ENCODE measurements around the gene CACNA1G. TPM values are rescaled to one million over a fixed set of nuclear protein-coding genes. Genes with fewer than 3 reads are reported as not detected.

CACNA1G gene
- polyA plus RNA-seq, 1 donor (not counting 4 experiments of a cell fraction or from before 2014, with no cell fraction given): 0.07 TPM

DNA sequence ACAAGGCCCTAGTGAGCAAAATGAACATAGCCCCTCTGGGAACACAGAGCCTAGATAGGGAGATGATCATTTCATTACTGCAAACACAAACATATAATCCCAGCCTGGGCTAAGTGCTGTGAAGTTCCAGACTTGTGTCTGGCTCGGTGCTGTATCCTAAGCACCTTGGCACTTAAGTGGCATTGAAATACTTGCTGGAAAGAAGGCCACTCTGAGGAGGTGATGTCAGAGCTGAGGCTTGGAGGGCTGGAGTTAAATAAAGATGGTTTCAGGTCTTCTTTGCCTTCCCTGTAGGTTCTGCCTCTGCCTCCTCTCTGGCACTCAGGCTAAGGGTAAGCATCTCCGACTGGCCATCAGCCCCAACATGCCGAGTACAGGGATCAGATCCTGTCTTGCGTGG, 2.4 kb upstream of the CACNA1G start:
- no peak overlapping the region for H3K9ac ChIP-seq (ENCODE audit: control insufficient read depth, extremely low read depth, insufficient read depth, low read length)
- H3K4me2 ChIP-seq (ENCODE audit: control insufficient read depth, extremely low read depth, insufficient read depth, low read depth, low read length): no peak overlapping the region
- no peaks in the 10 kb centered on the region for H3K79me2 ChIP-seq (ENCODE audit: control insufficient read depth, insufficient read depth, low read length)
- FAIRE-seq (no peak), DNase-seq (ENCODE audit: low read depth, low spot score) (no peak)
- peaks cover 10% of the 10 kb centered on the region for H3K4me1 ChIP-seq (ENCODE audit: control insufficient read depth, extremely low read depth, insufficient read depth, low read length)
- H3K27me3 ChIP-seq (ENCODE audit: control insufficient read depth, extremely low read depth, insufficient read depth, low read length): peaks cover 44% of the 10 kb centered on the region
- dilution Hi-C loops (cut with MboI; ENCODE audit: extremely low pct_ligation_motif_present, low sequenced_read_pairs): no loop called here
- H3K4me3 ChIP-seq (ENCODE audit: control insufficient read depth in 2 of 3, extremely low read depth in 1 of 3, insufficient read depth in 2 of 3, low read depth in 1 of 3, low read length in 3 of 3): no peak overlapping the region
- no peaks in the 10 kb centered on the region for H3K9me3 ChIP-seq (ENCODE audit: control insufficient read depth, low read depth, low read length)
- peaks cover 2% of the 10 kb centered on the region for H4K20me1 ChIP-seq (ENCODE audit: control insufficient read depth, extremely low read depth, insufficient read depth, low read length)
- TF ChIP-seq EZH2 (IDR thresholded peaks at IDR 0.05; ENCODE audit: low read length): peak; percentile 39
- TF ChIP-seq, protein P1, sequence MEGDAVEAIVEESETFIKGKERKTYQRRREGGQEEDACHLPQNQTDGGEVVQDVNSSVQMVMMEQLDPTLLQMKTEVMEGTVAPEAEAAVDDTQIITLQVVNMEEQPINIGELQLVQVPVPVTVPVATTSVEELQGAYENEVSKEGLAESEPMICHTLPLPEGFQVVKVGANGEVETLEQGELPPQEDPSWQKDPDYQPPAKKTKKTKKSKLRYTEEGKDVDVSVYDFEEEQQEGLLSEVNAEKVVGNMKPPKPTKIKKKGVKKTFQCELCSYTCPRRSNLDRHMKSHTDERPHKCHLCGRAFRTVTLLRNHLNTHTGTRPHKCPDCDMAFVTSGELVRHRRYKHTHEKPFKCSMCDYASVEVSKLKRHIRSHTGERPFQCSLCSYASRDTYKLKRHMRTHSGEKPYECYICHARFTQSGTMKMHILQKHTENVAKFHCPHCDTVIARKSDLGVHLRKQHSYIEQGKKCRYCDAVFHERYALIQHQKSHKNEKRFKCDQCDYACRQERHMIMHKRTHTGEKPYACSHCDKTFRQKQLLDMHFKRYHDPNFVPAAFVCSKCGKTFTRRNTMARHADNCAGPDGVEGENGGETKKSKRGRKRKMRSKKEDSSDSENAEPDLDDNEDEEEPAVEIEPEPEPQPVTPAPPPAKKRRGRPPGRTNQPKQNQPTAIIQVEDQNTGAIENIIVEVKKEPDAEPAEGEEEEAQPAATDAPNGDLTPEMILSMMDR (optimal IDR thresholded peaks at IDR 0.05 in 1 of 3, IDR thresholded peaks at IDR 0.05 in 1 of 3, conservative IDR thresholded peaks at IDR 0.05 in 1 of 3; ENCODE audit: extremely low read depth in 1 of 3, insufficient read depth in 2 of 3, low read length in 3 of 3): no peak
- H2AFZ ChIP-seq (ENCODE audit: control insufficient read depth, low read length): no peak overlapping the region
- H3K36me3 ChIP-seq (ENCODE audit: control insufficient read depth in 2 of 2, extremely low read depth in 1 of 2, insufficient read depth in 2 of 2, low read length in 2 of 2): peaks cover 0 to 9% of the 10 kb centered on the region in 2 experiments
- no peak overlapping the region for H3K27ac ChIP-seq (ENCODE audit: control insufficient read depth, insufficient read depth, low read length)
- no peaks in the 10 kb centered on the region for H3K9me1 ChIP-seq (ENCODE audit: control insufficient read depth, extremely low read depth, insufficient read depth, low read length)

DNA sequence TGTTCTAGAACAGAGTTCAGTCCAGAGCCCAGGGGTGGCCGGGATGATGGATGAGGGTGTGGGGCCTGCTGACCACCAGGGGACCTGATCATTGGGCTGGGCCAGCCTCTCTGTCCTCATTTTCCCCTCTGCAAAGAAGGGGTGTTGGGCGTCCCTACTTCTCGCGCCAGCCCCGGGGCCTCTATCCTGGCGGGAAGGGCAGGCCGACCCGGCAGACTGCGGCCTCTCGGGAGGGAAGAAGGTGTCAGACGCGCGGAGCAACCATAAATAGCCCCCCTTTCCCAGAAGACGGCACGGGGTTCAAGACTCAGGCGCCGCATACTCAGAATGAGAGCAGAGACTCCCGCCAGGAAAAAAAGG, 2.0 kb upstream of the CACNA1G start:
- no peaks in the 10 kb centered on the region for H3K79me2 ChIP-seq (ENCODE audit: control insufficient read depth, insufficient read depth, low read length)
- no peaks in the 10 kb centered on the region for H3K9me3 ChIP-seq (ENCODE audit: control insufficient read depth, low read depth, low read length)
- H3K4me2 ChIP-seq (ENCODE audit: control insufficient read depth, extremely low read depth, insufficient read depth, low read depth, low read length): no peak overlapping the region
- H2AFZ ChIP-seq (ENCODE audit: control insufficient read depth, low read length): no peak overlapping the region
- dilution Hi-C loops (cut with MboI; ENCODE audit: extremely low pct_ligation_motif_present, low sequenced_read_pairs): no loop called here
- H4K20me1 ChIP-seq (ENCODE audit: control insufficient read depth, extremely low read depth, insufficient read depth, low read length): peaks cover 2% of the 10 kb centered on the region
- H3K4me1 ChIP-seq (ENCODE audit: control insufficient read depth, extremely low read depth, insufficient read depth, low read length): peaks cover 10% of the 10 kb centered on the region
- FAIRE-seq (no peak), DNase-seq (ENCODE audit: low read depth, low spot score) (no peak)
- peaks cover 49% of the 10 kb centered on the region for H3K27me3 ChIP-seq (ENCODE audit: control insufficient read depth, extremely low read depth, insufficient read depth, low read length)
- H3K9ac ChIP-seq (ENCODE audit: control insufficient read depth, extremely low read depth, insufficient read depth, low read length): no peak overlapping the region
- TF ChIP-seq, protein P1 (optimal IDR thresholded peaks at IDR 0.05 in 1 of 3, IDR thresholded peaks at IDR 0.05 in 1 of 3, conservative IDR thresholded peaks at IDR 0.05 in 1 of 3; ENCODE audit: extremely low read depth in 1 of 3, insufficient read depth in 2 of 3, low read length in 3 of 3): no peak
- TF ChIP-seq EZH2 (IDR thresholded peaks at IDR 0.05; ENCODE audit: low read length): no peak
- peaks cover 0 to 9% of the 10 kb centered on the region in 2 experiments for H3K36me3 ChIP-seq (ENCODE audit: control insufficient read depth in 2 of 2, extremely low read depth in 1 of 2, insufficient read depth in 2 of 2, low read length in 2 of 2)
- no peak overlapping the region for H3K4me3 ChIP-seq (ENCODE audit: control insufficient read depth in 2 of 3, extremely low read depth in 1 of 3, insufficient read depth in 2 of 3, low read depth in 1 of 3, low read length in 3 of 3)
- H3K9me1 ChIP-seq (ENCODE audit: control insufficient read depth, extremely low read depth, insufficient read depth, low read length): no peaks in the 10 kb centered on the region
- no peak overlapping the region for H3K27ac ChIP-seq (ENCODE audit: control insufficient read depth, insufficient read depth, low read length)
